HFF-Myc (cell line): ENCODE measurements around the gene HSPG2.

Experiments
- DNase-seq: peaks from one replicate; pipeline ENCODE4 v3.0.0-alpha.2; 2011; ENCODE audit warnings: low read depth; ENCODE audit errors: extremely low read depth
- H3K4me3 ChIP-seq: replicated peaks from 2 replicates; pipeline ENCODE4 v1.5.1; 2011; ENCODE audit warnings: low read depth, mild to moderate bottlenecking, control low read depth, low read length
- TF ChIP-seq, protein P1 (sequence below): IDR thresholded peaks from 2 replicates; pipeline ENCODE4 v1.5.1; 2012; ENCODE audit warnings: mild to moderate bottlenecking, low read depth, low read length, control low read depth; ENCODE audit errors: missing control alignments

Gene HSPG2

GRCh38 chr1:21887216-21887736 is 49.8 kb downstream of the HSPG2 start:
- DNase-seq = no peak
- no peak overlapping the region for H3K4me3 ChIP-seq
- TF ChIP-seq, protein P1, sequence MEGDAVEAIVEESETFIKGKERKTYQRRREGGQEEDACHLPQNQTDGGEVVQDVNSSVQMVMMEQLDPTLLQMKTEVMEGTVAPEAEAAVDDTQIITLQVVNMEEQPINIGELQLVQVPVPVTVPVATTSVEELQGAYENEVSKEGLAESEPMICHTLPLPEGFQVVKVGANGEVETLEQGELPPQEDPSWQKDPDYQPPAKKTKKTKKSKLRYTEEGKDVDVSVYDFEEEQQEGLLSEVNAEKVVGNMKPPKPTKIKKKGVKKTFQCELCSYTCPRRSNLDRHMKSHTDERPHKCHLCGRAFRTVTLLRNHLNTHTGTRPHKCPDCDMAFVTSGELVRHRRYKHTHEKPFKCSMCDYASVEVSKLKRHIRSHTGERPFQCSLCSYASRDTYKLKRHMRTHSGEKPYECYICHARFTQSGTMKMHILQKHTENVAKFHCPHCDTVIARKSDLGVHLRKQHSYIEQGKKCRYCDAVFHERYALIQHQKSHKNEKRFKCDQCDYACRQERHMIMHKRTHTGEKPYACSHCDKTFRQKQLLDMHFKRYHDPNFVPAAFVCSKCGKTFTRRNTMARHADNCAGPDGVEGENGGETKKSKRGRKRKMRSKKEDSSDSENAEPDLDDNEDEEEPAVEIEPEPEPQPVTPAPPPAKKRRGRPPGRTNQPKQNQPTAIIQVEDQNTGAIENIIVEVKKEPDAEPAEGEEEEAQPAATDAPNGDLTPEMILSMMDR = no peak

- no peak overlapping the region for H3K4me3 ChIP-seq
- DNase-seq = no peak
- TF ChIP-seq, protein P1 = no peak
Measured at GRCh38 chr1:21886486-21887215, 50.5 kb downstream of the HSPG2 start.

DNA sequence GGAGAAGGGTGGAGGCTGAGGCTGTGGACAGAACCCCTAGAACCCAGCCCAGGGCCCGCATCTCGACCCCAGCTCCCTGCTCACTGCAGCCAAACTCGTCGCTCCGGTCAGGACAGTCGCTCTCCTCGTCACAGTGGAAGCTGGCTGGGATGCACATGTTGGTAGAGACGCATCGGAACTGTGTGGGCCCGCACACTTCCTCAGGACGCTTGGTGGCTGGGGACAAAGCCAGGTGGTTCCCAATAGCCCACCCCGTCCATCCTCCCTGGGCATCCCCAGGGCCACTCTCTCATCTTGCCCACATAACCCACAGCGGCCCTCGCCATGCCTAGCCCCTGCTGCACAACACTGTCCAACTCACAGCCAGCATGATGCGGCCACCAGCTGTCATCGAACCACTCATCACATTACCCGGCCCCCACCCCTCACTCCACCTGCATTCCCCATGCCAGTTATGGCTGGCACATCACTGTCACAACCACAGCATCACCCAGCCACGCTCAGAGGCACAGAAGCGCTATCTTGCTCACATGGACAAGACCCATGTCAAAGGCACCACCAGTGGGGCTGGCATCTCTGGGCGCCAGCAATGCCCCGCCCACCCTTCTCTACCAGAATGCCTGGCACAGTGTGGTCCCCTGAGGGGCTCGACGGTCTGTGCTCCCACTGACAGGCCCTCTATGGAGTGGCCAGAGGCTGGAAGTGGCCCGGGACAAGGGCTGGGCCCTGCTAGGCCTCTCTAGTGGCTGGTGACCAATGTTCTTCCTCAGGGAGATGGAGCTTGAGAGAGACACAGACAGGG is 51.7 kb downstream of the HSPG2 start:
- TF ChIP-seq, protein P1 = no peak

GRCh38 chr1:21884456-21885235 is 52.5 kb downstream of the HSPG2 start:
- DNase-seq = no peak
- no peak overlapping the region for H3K4me3 ChIP-seq
- TF ChIP-seq, protein P1 = no peak

More for the DNA sequence above, 51.7 kb downstream of the HSPG2 start:
- no peak overlapping the region for H3K4me3 ChIP-seq
- DNase-seq = no peak

- TF ChIP-seq, protein P1 = no peak
- H3K4me3 ChIP-seq = no peak overlapping the region
- DNase-seq = no peak
Measured at GRCh38 chr1:21882721-21883415, 54.2 kb downstream of the HSPG2 start.

GRCh38 chr1:21881250-21881649 is 55.9 kb downstream of the HSPG2 start:
- no peak overlapping the region for H3K4me3 ChIP-seq
- TF ChIP-seq, protein P1 = no peak
- DNase-seq = no peak
